GM21360 (cell line): ENCODE results near the gene IFITM10.

Experiments
- ATAC-seq: cut with Tn5 transposase; IDR thresholded peaks from one replicate; pipeline ENCODE4 v1.9.1; 2021; ENCODE audit warnings: mild to moderate bottlenecking, moderate library complexity; ENCODE audit not compliant: unreplicated experiment

IFITM10 gene

DNA sequence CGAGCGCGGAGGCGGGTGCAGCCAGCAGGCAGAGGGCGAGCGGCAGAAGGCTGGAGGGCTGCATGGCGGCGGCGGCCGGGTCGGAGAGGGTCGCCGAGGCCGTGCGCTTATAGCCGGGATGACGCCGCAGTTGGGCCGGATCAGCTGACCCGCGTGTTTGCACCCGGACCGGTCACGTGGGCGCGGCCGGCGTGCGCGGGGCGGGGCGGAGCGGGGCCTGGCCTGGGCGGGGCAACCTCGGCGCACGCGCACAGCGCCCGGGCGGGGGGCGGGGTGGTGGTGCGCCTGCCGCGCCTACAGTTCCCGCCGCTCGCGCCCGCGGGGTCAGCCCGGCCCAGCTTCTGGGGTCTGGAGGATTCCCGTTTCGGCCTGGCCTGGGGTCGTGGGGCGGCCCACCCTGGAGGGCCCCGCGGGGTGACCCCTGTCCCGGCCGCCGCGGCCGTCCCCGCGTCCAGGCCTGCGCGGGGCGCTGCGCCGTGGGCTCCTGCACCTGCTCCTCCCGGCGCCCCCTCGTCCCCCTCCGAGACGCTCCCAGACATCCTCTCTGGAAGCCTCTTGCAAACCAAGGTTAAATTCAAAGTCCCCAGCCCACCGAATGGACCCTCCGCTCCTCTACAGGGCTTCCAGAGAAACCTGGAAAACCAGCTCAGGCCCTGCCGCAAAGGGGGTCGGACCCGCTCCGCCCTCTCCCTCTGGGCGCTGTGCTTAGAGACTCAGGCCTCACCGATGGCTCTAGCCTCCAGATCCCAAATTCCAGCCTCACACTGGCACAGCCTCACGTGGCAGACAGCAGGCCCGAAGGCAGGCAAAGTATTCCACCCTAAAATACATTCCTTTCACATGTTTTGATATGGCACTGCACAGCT is 13.6 kb upstream of the IFITM10 start, which contains the start of gene CTSD:
TSS of gene CTSD (minus strand) at position 132 of the 866 bp plus-strand sequence. CDS start at position 64, 68 bp downstream.
- ATAC-seq: peak; percentile 64

GRCh38 chr11:1763336-1763795 is 13.0 kb upstream of the IFITM10 start:
- no peak for ATAC-seq

- no peak for ATAC-seq
Observed at GRCh38 chr11:1762537-1763302, 12.3 kb upstream of the IFITM10 start.

DNA sequence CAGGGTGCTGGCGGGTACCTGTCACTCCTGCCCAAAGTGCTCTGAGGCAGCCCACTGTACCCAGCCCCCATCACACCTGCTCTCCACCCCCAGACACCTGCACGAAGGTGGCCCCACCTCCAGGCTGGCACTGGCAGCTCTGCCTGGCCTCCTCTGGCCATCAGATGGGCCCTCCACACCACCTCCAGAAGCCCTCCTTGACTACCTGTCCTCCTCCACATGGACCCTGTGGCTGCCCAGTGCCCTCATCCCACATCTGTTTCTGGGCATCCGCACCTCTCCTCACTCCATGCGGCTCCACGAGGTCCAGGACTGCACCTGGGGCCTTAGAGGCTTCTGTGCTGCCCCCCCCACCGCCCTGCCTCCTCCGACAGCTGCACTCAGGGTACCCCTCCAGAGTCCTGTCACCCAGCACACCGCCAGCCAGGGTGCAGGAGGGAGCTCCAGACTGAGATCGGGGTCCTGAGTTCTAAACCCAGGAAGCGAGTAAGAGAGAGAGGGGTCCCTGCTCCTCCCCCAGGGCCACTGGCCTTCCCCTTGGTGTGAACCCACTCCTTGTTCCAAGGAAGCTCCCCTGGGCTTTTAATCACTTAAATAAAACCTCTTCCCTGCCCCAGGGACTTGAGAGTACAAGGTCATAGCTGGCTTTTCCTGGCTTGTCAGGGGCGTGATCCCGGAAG is 11.6 kb upstream of the IFITM10 start:
- no peak for ATAC-seq

- no peak for ATAC-seq
Observed at GRCh38 chr11:1761110-1761856, 10.9 kb upstream of the IFITM10 start.

GRCh38 chr11:1760351-1761109 is 10.1 kb upstream of the IFITM10 start:
- ATAC-seq: no peak

GRCh38 chr11:1759851-1760220 is 9.4 kb upstream of the IFITM10 start:
- no peak for ATAC-seq

- ATAC-seq: no peak
Observed at GRCh38 chr11:1759151-1759850, 8.9 kb upstream of the IFITM10 start.

- no peak for ATAC-seq
Observed at GRCh38 chr11:1758611-1759150, 8.3 kb upstream of the IFITM10 start.

DNA sequence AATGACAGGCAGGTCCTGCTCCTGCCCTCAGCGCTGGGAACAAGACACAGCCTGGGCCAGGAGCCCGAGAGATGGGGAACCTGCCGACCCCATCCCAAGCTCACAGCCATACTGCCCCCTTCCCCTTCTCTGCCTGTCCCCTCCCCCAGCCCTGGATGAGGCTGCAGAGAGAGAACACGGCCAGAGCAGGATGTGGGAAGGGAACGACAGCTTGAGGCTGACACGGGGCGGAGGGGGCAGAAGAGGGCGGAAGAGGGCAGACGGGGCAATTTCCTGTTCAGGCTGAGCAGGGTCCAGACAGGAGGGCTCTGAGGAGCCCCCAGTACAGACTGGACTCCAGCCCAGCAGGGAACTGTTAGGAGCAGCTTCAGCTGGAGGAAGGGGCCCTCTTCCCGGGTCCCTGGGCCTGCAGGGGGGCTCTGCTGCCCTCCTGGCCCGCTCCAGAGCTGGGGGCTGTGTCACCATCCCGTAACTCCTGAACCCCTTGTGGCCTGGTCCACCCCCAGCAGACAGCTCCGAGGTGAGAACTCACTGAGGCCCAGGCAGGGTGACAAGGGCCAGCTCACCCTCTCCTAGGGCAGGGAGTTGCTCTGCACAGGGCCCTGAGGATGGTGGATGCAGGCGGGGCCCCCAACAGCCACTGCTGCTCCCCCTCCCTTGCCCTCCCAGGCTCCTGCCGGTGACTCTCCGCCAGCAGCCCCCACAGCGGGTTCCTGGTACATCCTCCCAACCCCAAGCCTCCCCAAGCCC is 7.6 kb upstream of the IFITM10 start:
- ATAC-seq: no peak

DNA sequence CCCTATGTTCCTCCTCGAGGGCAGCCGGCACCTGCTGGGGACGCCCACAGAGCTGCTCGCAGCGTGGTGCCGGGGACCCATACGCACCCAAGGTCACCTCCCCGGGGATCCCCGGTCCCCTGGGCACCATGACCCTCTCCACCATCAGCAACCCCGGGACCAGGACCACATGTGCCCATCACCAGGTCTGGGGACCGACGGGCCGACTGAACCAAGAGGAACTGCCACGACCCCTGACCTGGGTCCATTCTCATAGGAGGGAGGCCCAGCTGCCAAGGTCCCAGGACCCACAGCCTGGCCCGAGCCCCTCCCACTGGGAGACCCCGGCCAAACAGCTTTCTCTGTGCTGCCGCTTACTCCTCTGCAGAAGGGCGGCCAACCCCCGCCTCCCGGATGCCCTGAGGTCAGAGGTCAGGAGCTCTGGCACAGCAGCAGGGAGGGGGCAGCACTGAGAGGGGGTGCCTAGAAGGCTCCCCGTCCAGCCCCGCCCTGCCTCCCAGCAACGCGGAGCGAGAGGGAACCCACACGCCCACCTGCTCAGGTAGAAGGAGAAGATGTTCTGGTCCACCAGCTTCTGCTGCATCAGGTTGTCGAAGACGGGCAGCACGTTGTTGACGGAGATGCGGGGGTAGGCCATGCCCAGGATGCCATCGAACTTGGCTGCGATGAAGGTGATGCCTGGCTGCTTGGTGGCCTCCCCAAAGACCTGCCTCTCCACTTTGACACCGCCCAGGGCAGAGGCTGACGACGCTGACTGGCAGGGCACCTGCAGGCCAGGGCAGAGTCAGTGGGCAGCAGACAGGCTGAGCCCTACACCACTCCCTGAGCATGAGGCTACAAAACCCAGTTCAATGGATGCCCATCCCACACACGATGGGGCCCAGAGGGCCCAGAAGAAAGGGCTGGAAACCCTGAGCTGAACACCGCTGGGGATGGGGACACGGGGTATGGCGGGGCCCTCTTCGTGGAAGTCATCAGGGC is 6.7 kb upstream of the IFITM10 start:
- no peak for ATAC-seq

- ATAC-seq: no peak
Observed at GRCh38 chr11:1755692-1756561, 5.5 kb upstream of the IFITM10 start.

DNA sequence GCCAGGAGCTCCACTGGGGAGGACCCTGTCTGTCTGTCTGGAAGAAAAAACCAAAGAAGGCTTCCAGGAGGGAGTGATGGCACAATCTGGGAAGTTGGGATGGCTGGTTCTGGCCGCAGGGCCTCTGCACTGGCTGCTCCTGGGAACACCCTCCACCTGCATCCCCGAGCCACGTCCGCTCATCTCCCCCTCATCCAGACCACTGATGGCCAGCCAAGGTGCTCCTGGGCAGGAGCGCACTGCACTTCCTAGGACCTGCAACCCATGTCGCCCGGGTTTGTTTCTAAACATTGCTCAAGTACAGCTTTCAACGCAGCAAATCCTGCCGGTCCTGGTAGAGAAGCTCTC is 4.9 kb upstream of the IFITM10 start:
- no peak for ATAC-seq

- no peak for ATAC-seq
Observed at GRCh38 chr11:1754376-1755150, 4.2 kb upstream of the IFITM10 start.

- no peak for ATAC-seq
Observed at GRCh38 chr11:1753929-1754305, 3.5 kb upstream of the IFITM10 start.
